Epithelial cell of esophagus (primary cell): ENCODE results near the gene SHQ1.

ENCODE experiments used
- DNase-seq: peaks from one replicate; pipeline ENCODE4 v3.0.0; 2010; ENCODE audit warnings: low read depth
- H3K4me3 ChIP-seq: 2 replicates; pipeline ENCODE4 v1.5.1; 2011; ENCODE audit warnings: mild to moderate bottlenecking, low read length, control low read depth
- CTCF ChIP-seq: IDR thresholded peaks from 2 replicates; pipeline ENCODE4 v1.5.1; 2011; ENCODE audit warnings: low read depth, mild to moderate bottlenecking, low read length, control low read depth, inconsistent platforms; ENCODE audit not compliant: insufficient read depth; ENCODE audit errors: missing control alignments

The SHQ1 gene

DNA sequence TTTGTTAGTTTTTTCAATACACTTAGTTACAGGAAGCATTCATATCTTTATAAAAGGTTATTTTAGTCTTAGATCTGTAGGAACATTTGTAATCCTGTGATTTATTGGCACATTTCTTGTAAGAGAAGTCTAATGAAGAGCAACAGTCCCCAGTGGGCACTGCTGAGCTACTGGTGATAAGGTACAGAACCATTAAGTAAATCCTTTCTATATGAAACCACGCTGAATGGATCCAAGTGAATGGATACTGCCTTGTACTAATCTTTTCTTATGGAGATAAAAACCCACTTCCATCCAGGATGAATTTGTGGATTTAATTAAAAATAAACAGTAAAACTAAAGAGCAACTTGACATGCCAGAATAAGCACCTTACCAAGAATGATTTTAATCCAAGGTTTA, 64.0 kb downstream of the SHQ1 start:
- TF ChIP-seq CTCF: no peak
- no peak for DNase-seq
- no peak overlapping the region for H3K4me3 ChIP-seq

DNA sequence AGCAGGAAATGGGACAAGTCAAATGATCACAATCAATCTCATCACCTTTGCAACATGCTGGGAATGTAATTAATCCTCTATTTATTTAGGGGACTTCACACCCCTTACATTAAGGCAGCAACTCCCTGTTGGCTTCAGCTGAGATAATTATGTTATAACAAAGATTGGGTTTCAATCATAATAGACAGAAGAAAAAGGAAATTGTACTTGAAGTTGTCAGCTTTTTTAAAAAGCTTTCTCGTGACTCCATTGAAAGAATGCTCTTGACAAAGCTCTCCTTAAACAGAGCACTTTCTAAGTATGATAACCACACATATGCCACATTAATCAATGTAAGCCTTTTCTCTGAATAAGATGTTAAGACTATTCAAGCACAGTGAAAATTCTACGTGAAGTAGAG, 65.7 kb downstream of the SHQ1 start:
- no peak for TF ChIP-seq CTCF
- DNase-seq: no peak

DNA sequence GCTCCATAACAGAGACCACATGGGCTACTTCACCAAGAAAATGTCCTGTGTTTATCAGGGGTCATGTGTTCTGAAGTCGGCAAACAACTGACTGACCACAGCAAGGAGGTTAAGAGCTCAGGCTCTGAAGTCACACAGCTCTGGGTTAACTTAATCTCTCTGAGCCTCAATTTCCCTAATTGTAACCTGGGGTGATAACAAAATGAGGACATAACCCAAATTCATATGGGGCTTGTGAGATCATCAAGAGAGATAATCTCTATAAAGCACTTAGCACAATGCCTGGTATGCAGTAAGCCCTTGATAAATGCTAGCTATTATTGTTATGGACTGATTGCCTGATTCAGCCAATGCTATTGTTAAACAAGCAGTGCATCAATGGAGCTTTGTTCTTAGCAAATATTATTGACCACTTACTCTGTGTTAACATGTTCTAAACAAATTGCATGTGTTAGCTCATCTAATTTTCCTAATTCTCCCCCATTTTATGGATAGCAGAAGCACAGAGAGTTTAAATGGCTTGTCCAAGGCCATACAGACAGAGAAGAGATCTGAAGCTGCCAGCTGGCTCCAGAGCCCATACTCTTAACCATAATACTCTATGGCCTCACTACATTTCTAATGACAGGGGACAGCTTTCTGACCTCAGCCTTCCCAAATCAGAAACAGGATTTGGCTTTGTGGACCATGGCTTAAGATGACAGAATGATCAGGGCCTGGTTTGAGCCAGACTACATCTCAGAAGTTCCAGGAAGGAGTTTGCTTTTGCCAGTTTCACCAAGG, 78.3 kb downstream of the SHQ1 start:
- no peak for DNase-seq
- H3K4me3 ChIP-seq: no peak overlapping the region
- no peak for TF ChIP-seq CTCF

More for the DNA sequence above, 65.7 kb downstream of the SHQ1 start:
- no peak overlapping the region for H3K4me3 ChIP-seq

DNA sequence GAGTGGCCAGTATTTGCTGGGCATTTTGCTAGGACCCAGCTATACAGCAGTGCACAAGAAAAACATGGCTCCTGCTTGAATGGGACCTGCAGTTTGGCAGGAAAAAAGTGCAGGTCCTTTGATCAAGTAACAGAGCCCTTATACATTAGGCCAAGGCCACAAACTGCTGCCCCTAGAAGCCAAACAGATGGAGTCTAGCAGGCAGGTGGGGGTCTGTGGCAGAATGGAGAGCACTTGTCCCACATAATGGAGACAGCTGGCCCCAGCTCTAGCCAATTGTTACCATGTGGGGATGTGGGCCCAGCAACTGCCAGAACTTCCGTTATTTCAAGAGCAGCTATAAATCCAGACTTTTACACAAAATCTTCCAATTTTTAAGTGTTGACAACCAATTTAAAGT, 79.3 kb downstream of the SHQ1 start:
- DNase-seq: no peak
- no peak for TF ChIP-seq CTCF

DNA sequence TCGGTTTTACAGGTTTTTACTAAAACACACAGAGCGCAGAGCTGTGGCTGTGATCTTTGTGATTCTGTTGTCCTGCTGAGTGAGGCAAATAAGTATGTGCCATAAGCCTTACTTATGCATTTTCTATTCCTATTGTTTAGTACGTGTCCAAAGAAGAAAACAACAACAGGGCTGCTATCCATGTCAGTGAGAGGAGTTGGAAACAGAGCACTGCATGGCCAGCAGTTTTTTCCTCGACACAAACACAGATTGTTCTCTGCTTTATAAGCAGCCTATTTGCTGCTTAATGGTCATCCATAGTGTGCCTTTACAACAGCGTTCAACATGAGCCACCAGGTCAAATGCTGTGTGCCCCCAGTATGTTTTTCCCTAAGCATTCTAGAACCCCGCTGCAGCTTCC, 79.8 kb downstream of the SHQ1 start:
- no peak overlapping the region for H3K4me3 ChIP-seq
- DNase-seq: no peak
- no peak for TF ChIP-seq CTCF

More for the DNA sequence above, 79.3 kb downstream of the SHQ1 start:
- no peak overlapping the region for H3K4me3 ChIP-seq

DNA sequence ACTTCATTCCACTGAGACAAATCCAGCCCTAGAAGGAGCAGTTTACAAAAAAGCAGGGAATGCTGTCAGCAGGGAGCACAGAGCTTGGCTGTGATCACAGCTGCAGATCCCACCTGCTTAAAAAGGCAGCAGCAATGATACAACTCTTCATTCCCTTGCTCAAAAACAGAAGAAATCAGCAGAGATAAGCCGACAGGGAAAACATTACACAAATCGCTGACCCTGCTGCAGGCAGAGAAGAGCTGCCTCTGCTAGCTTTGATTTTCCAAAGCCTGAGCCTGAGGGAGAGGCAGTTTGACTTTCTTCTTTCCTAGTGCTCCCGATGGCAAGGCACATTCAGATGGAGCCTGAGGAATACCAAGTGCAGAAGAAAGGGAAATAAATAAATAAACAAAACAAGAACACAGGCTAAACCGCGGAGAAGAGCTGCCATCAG, 80.2 kb downstream of the SHQ1 start:
- no peak for TF ChIP-seq CTCF
- no peak overlapping the region for H3K4me3 ChIP-seq
- no peak for DNase-seq

DNA sequence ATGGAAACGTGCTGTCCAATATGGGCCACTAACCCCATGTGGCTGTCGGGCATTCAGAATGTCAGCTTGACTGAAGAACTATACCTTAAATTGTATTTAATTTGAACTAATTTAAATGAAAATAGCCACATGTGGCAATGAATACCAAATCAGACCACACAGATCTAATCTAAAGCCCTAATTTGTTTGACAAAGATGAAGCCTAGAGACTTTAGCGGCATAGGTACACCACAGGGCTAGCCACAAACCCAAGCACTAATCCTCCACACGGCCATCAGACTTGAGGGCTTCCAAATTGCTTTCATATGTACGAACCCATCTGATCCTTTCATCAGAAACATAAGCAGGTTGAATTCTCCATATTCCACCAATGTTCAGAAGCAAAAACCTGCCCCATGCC, 81.4 kb downstream of the SHQ1 start:
- TF ChIP-seq CTCF: no peak
- no peak overlapping the region for H3K4me3 ChIP-seq
- no peak for DNase-seq
